ENCODE measurements around the gene SMAD4. TPM values are rescaled to one million over a fixed set of nuclear protein-coding genes. Genes with fewer than 3 reads are reported as not detected.

SMAD4 gene
- total and polyA plus RNA-seq, 2 of the 13 experiments (the other 11 are each of a cell fraction or from before 2014, with no cell fraction given) = 70.2 to 72.0 TPM

DNA sequence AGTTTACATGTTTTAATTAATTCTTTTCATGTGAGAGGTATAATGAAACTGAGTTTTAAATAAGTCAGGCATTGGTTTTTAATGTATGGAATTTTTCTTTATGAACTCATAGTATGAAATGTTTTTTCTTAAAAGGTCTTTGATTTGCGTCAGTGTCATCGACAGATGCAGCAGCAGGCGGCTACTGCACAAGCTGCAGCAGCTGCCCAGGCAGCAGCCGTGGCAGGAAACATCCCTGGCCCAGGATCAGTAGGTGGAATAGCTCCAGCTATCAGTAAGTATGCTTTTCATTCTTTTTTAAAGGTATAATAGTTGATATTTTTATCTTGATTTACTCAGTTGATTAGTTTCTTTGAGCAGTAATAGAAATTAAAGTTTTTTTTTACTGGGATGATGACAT is 46.5 kb downstream of the SMAD4 start:
- no peak overlapping the region for H2AFZ ChIP-seq (ENCODE audit: low read length)
- no peak overlapping the region for H3K4me3 ChIP-seq (replicated peaks in 1 of 3; ENCODE audit: insufficient read depth in 1 of 3, low read depth in 2 of 3, low read length in 3 of 3)
- ATAC-seq (no peak), DNase-seq (ENCODE audit: low spot score) (no peak), FAIRE-seq (no peak)
- 100% methylated on average over 4 of the region's 4 CpGs for WGBS (ENCODE audit: low lambda C conversion rate)
- no peaks in the 10 kb centered on the region for H3K4me1 ChIP-seq (ENCODE audit: insufficient read depth, low read length)
- H3K9ac ChIP-seq (ENCODE audit: insufficient read depth, low read depth, low read length) = no peak overlapping the region
- no TSS peak for BruUV-seq (replicated peaks)
- peaks cover 14 to 58% of the 10 kb centered on the region in 2 experiments for H3K36me3 ChIP-seq (replicated peaks in 1 of 2; ENCODE audit: control insufficient read depth in 1 of 2, insufficient read depth in 2 of 2, low read length in 2 of 2)
- intact Hi-C loops (cut with micrococcal nuclease; ENCODE audit: unreplicated experiment) (no loop called here), in situ Hi-C loops (cut with HindIII; ENCODE audit: extremely low pct_ligation_motif_present, low pct_unique_long_range_greater_than_20kb) (no loop called here)
- TF ChIP-seq FOXA1 (IDR thresholded peaks at IDR 0.05) (no peak), FOXA1 (CRISPR knock-in tag; IDR thresholded peaks at IDR 0.05) (no peak), GMEB1 (CRISPR knock-in tag; IDR thresholded peaks at IDR 0.05; ENCODE audit: borderline replicate concordance) (no peak), ZNF296 (CRISPR knock-in tag; conservative IDR thresholded peaks at IDR 0.05) (no peak), MED8 (CRISPR knock-in tag; IDR thresholded peaks at IDR 0.05; ENCODE audit: insufficient replicate concordance) (no peak), EEA1 (CRISPR knock-in tag; IDR thresholded peaks at IDR 0.05; ENCODE audit: borderline replicate concordance) (no peak), THAP8 (CRISPR knock-in tag; IDR thresholded peaks at IDR 0.05; ENCODE audit: borderline replicate concordance) (no peak), IKZF4 (CRISPR knock-in tag; IDR thresholded peaks at IDR 0.05; ENCODE audit: borderline replicate concordance, low read depth, not compliant biosample characterization) (no peak), SP5 (CRISPR knock-in tag; IDR thresholded peaks at IDR 0.05; ENCODE audit: borderline replicate concordance, low read depth) (no peak)
- POLR2A ChIA-PET = interaction anchor here (0.9 kb wide), 1 partner anchor 39 kb away, joined by 3 read pairs; no protein-coding TSS in a partner anchor
- CTCF ChIA-PET (ENCODE audit: low intra/inter-chr PET ratio, low total read pairs) = no interaction called here
- no peaks in the 10 kb centered on the region for H3K9me3 ChIP-seq (ENCODE audit: low read length)
- no peak overlapping the region for H3K4me2 ChIP-seq (ENCODE audit: low read depth, low read length)
- peaks cover 3% of the 10 kb centered on the region for H3K79me2 ChIP-seq (ENCODE audit: insufficient read depth, low read length)
- no peaks in the 10 kb centered on the region for H3K27me3 ChIP-seq (ENCODE audit: control insufficient read depth in 1 of 2, insufficient read depth in 2 of 2, low read length in 2 of 2)
- no peaks in the 10 kb centered on the region for H4K20me1 ChIP-seq (ENCODE audit: insufficient read depth, low read length)
- H3K27ac ChIP-seq (ENCODE audit: extremely low read length, insufficient read depth, low read length) = no peak overlapping the region
